HepG2 (cell line): Measurements from ENCODE around the gene APBA3. TPM values are rescaled to one million over a fixed set of nuclear protein-coding genes. Genes with fewer than 3 reads are reported as not detected.
A peak's percentile ranks its signal among the peaks of the same experiment; 100 is the strongest.

Experiments
- ATF2 ChIP-seq: sonication (generic); formaldehyde crosslinking; IDR thresholded peaks from 2 replicates; pipeline ENCODE4 v1.4.0; 2020; ENCODE audit warnings: missing genetic modification reagents
- CBX1 ChIP-seq: IDR thresholded peaks from one replicate; pipeline ENCODE4 v1.6.1; 2016; ENCODE audit warnings: antibody characterized with exemption, low read depth
- ETV6 ChIP-seq: sonication (generic); formaldehyde crosslinking; conservative IDR thresholded peaks from 2 replicates; pipeline ENCODE4 v1.4.0; 2020; ENCODE audit warnings: missing genetic modification reagents
- GTF3A ChIP-seq: sonication (generic); formaldehyde crosslinking; conservative IDR thresholded peaks from 2 replicates; pipeline ENCODE4 v1.4.0; 2020; ENCODE audit warnings: mild to moderate bottlenecking, missing genetic modification reagents
- HMGXB3 ChIP-seq: sonication (generic); formaldehyde crosslinking; IDR thresholded peaks from 2 replicates; pipeline ENCODE4 v1.4.0; 2020; ENCODE audit warnings: missing genetic modification reagents, borderline replicate concordance
- MTF1 ChIP-seq: sonication (generic); formaldehyde crosslinking; IDR thresholded peaks from 2 replicates; pipeline ENCODE4 v1.5.0; 2020; ENCODE audit warnings: missing genetic modification reagents
- PRDM10 ChIP-seq: sonication (generic); formaldehyde crosslinking; IDR thresholded peaks from 2 replicates; pipeline ENCODE4 v1.4.0; 2020; ENCODE audit warnings: low read depth, missing genetic modification reagents
- RFX5 ChIP-seq: IDR thresholded peaks from 2 replicates; pipeline ENCODE4 v1.6.1; 2011; ENCODE audit warnings: low read depth, low read length, improper control_type of control experiment
- TFE3 ChIP-seq: IDR thresholded peaks from 2 replicates; pipeline ENCODE4 v1.6.1; 2016
- ZBTB37 ChIP-seq: sonication (generic); formaldehyde crosslinking; IDR thresholded peaks from 2 replicates; pipeline ENCODE4 v1.4.0; 2020; ENCODE audit warnings: mild to moderate bottlenecking, missing genetic modification reagents
- ZMYM2 ChIP-seq: sonication (generic); formaldehyde crosslinking; IDR thresholded peaks from 2 replicates; pipeline ENCODE4 v1.8.0; 2022; ENCODE audit warnings: mild to moderate bottlenecking, missing genetic modification reagents
- ZNF660 ChIP-seq: sonication (generic); formaldehyde crosslinking; IDR thresholded peaks from 2 replicates; pipeline ENCODE4 v1.5.1; 2020; ENCODE audit warnings: mild to moderate bottlenecking, low read depth, missing genetic modification reagents, borderline replicate concordance
- ZNF704 ChIP-seq: sonication (generic); formaldehyde crosslinking; IDR thresholded peaks from 2 replicates; pipeline ENCODE4 v1.8.1; 2023; ENCODE audit warnings: mild to moderate bottlenecking, inconsistent platforms, moderate library complexity, missing genetic modification reagents, borderline replicate concordance
- ZNF709 ChIP-seq: sonication (generic); formaldehyde crosslinking; IDR thresholded peaks from 2 replicates; pipeline ENCODE4 v1.5.0; 2020; ENCODE audit warnings: mild to moderate bottlenecking, missing genetic modification reagents
- polyA plus RNA-seq, 8 experiments: library from polyadenylated mRNA; depleted of rRNA in 3 of 8; stranded (reverse) in 7 of 8; unstranded in 1 of 8; fragments of >200 nt; fragmentation: Illumina TruSeq in 4 of 8; extraction: Trizol in 4 of 8; gene quantifications; 2 replicates each; pipeline versions ENCODE4 v1.2.1 to v1.2.3, GENCODE V29; 2011 to 2016; ENCODE audit warnings: low read depth in 4 of 8, missing spikeins in 1 of 8, mixed read lengths in 1 of 8; ENCODE audit not compliant: insufficient read depth in 1 of 8
- total RNA-seq, 5 experiments: library from RNA; depleted of rRNA; stranded (reverse); fragments of >200 nt; fragmentation: Illumina TruSeq; extraction: Trizol; gene quantifications; 2 replicates each; pipeline ENCODE4 v1.2.3, GENCODE V29; 2016; ENCODE audit warnings: low read depth in 1 of 5

APBA3 gene
- total and polyA plus RNA-seq, 2 of the 13 experiments (the other 11 are each of a cell fraction or from before 2014, with no cell fraction given): 14.2 to 14.3 TPM

GRCh38 chr19:3761382-3762129 lies at the start of gene APBA3 (continued):
- TF ChIP-seq GTF3A: peak; percentile 87; the same call in 1 of the 2 replicates
- 0 out of 2 replicates have a peak, but pooled peaks have one; percentile 34 for TF ChIP-seq RFX5
- TF ChIP-seq ZNF660 (CRISPR knock-in tag): no peak
- TF ChIP-seq ZNF704: peak; percentile 71; the same call in 1 of the 2 replicates
- TF ChIP-seq CBX1: no peak
- TF ChIP-seq MTF1: no peak
- peak; percentile 77; the same call in 1 of the 2 replicates for TF ChIP-seq ATF2 (CRISPR knock-in tag)
- TF ChIP-seq ETV6 (CRISPR knock-in tag): no peak
- peak; percentile 99 for TF ChIP-seq ZMYM2 (CRISPR knock-in tag)
- peak; percentile 69 for TF ChIP-seq PRDM10 (CRISPR knock-in tag)
- peak; percentile 84; the same call in 1 of the 2 replicates for TF ChIP-seq HMGXB3
- no peak for TF ChIP-seq TFE3 (CRISPR knock-in tag)
- TF ChIP-seq ZNF709 (CRISPR knock-in tag): 0 out of 2 replicates have a peak, but pooled peaks have one; percentile 59
- no peak for TF ChIP-seq ZBTB37 (CRISPR knock-in tag)
